Measurements from ENCODE around the gene CDC73. TPM values are rescaled to one million over a fixed set of nuclear protein-coding genes. Genes with fewer than 3 reads are reported as not detected.
"Not testable (repeated sequence)": the region's sequence is repeated elsewhere in the genome, so short reads cannot be mapped to it uniquely, and the experiment has no call there.

CDC73 gene
- total RNA-seq, 4 donors from 2014 or later = 17.0 to 30.0 (median 26.6) TPM

- H3K9me3 ChIP-seq = no peaks in the 10 kb centered on the region
- H3K27me3 ChIP-seq = no peaks in the 10 kb centered on the region
- H3K36me3 ChIP-seq = peaks cover 18% of the 10 kb centered on the region
- no peak overlapping the region for H3K4me3 ChIP-seq
- TF ChIP-seq POLR2A (IDR thresholded peaks at IDR 0.05) (no peak), POLR2AphosphoS5 (IDR thresholded peaks at IDR 0.05) (no peak), CTCF (IDR thresholded peaks at IDR 0.05) (no peak), EP300 (IDR thresholded peaks at IDR 0.05) (no peak)
- H3K27ac ChIP-seq = no peak overlapping the region
- DNase-seq (ENCODE audit: low spot score in 2 of 2) = no peak
- peaks cover 4% of the 10 kb centered on the region for H3K4me1 ChIP-seq
Observed at GRCh38 chr1:193221651-193222050, 99.8 kb downstream of the CDC73 start.

- Histone ChIP-seq H3K36me3 (peaks cover 13% of the 10 kb centered on the region), H3K27ac (no peak overlapping the region), H3K27me3 (no peaks in the 10 kb centered on the region), H3K4me3 (no peak overlapping the region), H3K9me3 (no peaks in the 10 kb centered on the region), H3K4me1 (peaks cover 4% of the 10 kb centered on the region)
- no peak for TF ChIP-seq CTCF (IDR thresholded peaks at IDR 0.05)
- TF ChIP-seq POLR2AphosphoS5 (IDR thresholded peaks at IDR 0.05) = no peak
- TF ChIP-seq POLR2A (IDR thresholded peaks at IDR 0.05) = no peak
- no peak for TF ChIP-seq EP300 (IDR thresholded peaks at IDR 0.05)
- 67% methylated on average over 8 of the region's 8 CpGs for WGBS
- DNase-seq (ENCODE audit: low spot score in 2 of 2) = no peak
Observed at GRCh38 chr1:193222056-193222615, 100.3 kb downstream of the CDC73 start.

- TF ChIP-seq CTCF (IDR thresholded peaks at IDR 0.05) = no peak
- TF ChIP-seq POLR2AphosphoS5 (IDR thresholded peaks at IDR 0.05) = no peak
- no peak for TF ChIP-seq EP300 (IDR thresholded peaks at IDR 0.05)
- no peak for TF ChIP-seq POLR2A (IDR thresholded peaks at IDR 0.05)
- no peaks in the 10 kb centered on the region for H3K27me3 ChIP-seq
- H3K4me1 ChIP-seq = no peaks in the 10 kb centered on the region
- peaks cover 12% of the 10 kb centered on the region for H3K36me3 ChIP-seq
- 82% methylated on average over 3 of the region's 3 CpGs for WGBS
- H3K4me3 ChIP-seq = no peak overlapping the region
- H3K27ac ChIP-seq = no peak overlapping the region
- no peak for DNase-seq (ENCODE audit: low spot score in 2 of 2)
- H3K9me3 ChIP-seq = no peaks in the 10 kb centered on the region
Observed at GRCh38 chr1:193229136-193229535, 107.3 kb downstream of the CDC73 start.

- H3K4me1 ChIP-seq; DNase-seq (ENCODE audit: low spot score in 2 of 2); H3K9me3 ChIP-seq; H3K4me3 ChIP-seq; H3K27me3 ChIP-seq; H3K27ac ChIP-seq: not testable (repeated sequence)
- peaks cover 12% of the 10 kb centered on the region for H3K36me3 ChIP-seq
Observed at GRCh38 chr1:193231146-193231545, 109.3 kb downstream of the CDC73 start.

GRCh38 chr1:193234530-193234929, 112.7 kb downstream of the CDC73 start:
- no peaks in the 10 kb centered on the region for H3K4me1 ChIP-seq
- no peaks in the 10 kb centered on the region for H3K27me3 ChIP-seq
- 60% methylated on average over 1 of the region's 1 CpG for whole genome bisulfite sequencing
- no peak overlapping the region for H3K4me3 ChIP-seq
- peaks cover 29% of the 10 kb centered on the region for H3K36me3 ChIP-seq
- no peak for DNase-seq (ENCODE audit: low spot score in 2 of 2)
- no peaks in the 10 kb centered on the region for H3K9me3 ChIP-seq
- TF ChIP-seq POLR2AphosphoS5 (IDR thresholded peaks at IDR 0.05) (no peak), CTCF (IDR thresholded peaks at IDR 0.05) (no peak), EP300 (IDR thresholded peaks at IDR 0.05) (no peak), POLR2A (IDR thresholded peaks at IDR 0.05) (no peak)
- H3K27ac ChIP-seq = no peak overlapping the region

- TF ChIP-seq POLR2AphosphoS5 (IDR thresholded peaks at IDR 0.05) = no peak
- no peak for TF ChIP-seq EP300 (IDR thresholded peaks at IDR 0.05)
- TF ChIP-seq POLR2A (IDR thresholded peaks at IDR 0.05) = no peak
- TF ChIP-seq CTCF (IDR thresholded peaks at IDR 0.05) = no peak
- H3K27ac ChIP-seq = no peak overlapping the region
- H3K4me3 ChIP-seq = no peak overlapping the region
- H3K27me3 ChIP-seq = no peaks in the 10 kb centered on the region
- WGBS = 92% methylated on average over 15 of the region's 15 CpGs
- no peaks in the 10 kb centered on the region for H3K9me3 ChIP-seq
- no peaks in the 10 kb centered on the region for H3K4me1 ChIP-seq
- H3K36me3 ChIP-seq = peaks cover 27% of the 10 kb centered on the region
- DNase-seq (ENCODE audit: low spot score in 2 of 2) = no peak
Observed at GRCh38 chr1:193237381-193237978, 115.6 kb downstream of the CDC73 start.

Measured in suprapubic skin (tissue), 4 donors.